NCI-H345 treated with DMSO at 0.1 percent for 48 hours (cell line): Measurements from ENCODE around the gene ARHGAP15.

Experiments
- DNase-seq: peaks from one replicate; lab custom pipeline; 2025; ENCODE audit not compliant: unreplicated experiment; lab: John Stamatoyannopoulos, UW

The ARHGAP15 gene

DNA sequence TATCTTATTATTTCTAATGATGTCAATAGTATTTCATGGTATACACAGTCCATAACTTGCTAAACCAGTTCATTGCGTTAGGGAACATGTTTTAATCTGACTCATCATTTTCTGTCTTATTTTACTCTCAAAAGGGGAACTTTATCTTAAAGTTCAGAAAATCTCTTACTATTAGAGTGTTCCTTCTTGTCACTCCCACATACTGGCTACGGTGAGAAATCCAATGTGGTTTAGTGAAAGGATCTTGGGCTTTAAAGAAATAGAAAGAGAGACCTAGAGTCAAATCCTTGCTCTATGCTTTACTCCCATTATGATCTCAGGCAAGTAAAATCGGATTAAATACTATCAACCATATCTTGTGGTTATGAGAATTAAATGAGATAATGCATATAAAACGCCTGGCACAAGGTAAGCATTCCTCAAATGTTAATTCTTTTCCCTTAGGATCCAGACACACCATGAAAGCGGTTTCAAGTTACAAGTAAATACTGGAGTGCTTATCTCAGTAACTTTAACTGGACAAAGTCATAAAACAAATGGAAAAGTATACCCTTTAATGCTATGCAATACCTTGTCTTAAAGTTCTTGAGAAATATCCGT is 576.0 kb downstream of the ARHGAP15 start:
- DNase-seq, result no peak

DNA sequence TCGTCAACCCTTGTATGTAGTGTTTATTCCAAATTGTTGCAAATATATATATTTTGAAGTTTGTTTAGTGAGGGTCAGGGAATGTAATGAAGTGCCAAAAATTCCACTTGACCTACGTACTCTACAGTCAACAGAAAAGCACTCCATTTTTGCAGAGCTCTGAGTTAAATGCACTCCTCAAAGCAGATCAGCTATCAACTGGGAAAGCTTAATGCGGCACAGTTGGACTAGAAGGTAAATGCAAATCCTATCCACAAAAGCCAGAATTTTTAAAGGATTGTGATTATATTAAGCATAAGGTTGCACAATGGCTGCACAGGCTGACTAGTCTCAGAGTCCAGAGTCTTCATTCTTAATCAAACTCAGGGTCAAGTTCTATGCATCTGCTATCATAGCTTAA is 577.1 kb downstream of the ARHGAP15 start:
- DNase-seq, result no peak

DNA sequence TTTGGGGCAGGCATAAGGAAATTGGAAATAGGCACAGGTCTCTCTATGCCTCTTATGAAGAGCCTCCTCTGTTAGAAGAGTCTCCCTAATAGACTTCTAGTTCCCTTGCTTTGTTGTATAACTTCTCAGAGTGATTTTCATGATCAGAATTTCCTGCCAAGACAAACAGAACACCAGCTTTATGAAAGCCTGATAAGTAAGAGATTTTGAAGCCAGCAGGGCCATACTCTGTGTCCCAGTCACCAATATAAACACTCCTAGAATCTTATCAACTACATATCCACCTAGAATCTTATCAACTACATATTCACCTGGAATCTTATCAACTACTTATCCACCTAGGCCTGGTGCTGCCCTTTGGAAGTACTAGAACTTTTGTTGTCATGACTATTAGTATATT is 579.5 kb downstream of the ARHGAP15 start:
- no peak for DNase-seq

DNA sequence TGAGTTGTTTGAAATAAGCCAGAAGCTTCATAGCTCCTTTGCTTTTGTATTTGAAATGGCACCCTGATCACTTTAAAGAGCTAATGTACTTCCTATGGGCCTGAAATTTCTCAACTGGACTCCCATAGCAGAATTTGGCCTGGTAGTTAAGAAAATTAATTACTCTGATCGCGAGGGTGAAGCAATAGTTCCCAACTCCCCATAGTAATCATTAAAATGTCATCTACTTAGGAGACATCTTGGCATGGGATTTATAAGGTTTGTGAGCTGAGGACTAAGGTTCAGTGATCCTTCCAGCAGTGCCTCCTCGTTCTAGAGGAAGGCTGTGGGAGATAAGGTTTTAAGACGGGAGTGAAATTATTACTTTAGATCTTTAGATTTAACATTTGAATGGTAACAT is 581.0 kb downstream of the ARHGAP15 start:
- no peak for DNase-seq

DNA sequence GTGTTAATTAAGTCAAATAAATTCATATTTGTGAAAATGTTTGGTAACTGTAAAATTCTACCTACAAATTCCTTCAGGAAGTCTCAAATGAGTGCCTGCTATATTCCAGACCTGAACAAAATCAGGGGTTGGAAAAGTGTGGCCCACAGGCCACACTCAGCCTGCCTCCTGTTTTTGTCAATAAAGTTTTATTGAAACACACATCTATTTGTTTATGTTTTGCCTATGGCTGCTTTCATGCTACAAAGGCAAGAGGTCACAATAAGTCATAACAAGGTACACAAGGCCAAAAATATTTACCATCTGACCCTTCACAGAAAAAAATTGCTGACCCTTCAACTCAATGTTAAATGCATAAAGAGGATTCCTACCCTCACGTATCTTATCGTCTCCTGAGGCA is 581.7 kb downstream of the ARHGAP15 start:
- DNase-seq, result no peak

DNA sequence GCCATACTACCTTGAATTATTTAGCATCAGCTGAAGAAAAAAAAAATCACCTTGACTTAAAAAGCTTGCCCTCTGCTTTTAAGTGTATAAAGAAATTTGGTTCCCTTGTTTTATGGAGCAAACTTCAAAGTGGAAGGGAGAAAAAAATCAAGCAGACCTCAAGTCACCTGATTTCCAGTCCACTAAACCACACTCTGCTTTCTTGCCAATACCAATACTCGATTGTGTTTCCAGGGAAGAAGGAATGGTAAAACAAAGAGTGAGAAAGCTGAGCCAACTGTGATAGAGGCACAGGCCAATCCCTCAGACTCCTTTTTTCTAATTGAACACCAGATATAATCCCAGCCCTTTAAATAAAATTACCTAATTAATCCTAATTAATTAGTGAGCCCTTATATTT is 587.3 kb downstream of the ARHGAP15 start:
- no peak for DNase-seq

DNA sequence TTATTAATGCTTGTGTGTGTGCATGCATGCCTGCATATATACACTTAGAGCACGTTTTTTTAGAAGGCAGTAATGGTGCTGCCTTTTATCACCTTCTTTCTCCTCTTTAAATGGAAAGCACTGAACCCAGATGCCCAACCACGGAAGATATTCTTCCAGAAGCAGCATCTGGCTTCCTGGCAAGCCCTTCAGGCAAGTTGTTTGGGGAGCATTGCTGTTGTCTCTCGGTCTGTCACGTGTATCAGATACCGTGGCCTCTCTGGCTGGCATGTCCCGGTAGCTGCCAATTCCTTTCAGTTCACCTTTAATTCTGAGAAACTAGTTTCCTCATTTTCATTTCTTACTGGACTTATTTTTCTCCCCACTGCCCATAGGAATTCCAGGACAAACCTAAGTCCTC is 587.8 kb downstream of the ARHGAP15 start:
- DNase-seq, result no peak

DNA sequence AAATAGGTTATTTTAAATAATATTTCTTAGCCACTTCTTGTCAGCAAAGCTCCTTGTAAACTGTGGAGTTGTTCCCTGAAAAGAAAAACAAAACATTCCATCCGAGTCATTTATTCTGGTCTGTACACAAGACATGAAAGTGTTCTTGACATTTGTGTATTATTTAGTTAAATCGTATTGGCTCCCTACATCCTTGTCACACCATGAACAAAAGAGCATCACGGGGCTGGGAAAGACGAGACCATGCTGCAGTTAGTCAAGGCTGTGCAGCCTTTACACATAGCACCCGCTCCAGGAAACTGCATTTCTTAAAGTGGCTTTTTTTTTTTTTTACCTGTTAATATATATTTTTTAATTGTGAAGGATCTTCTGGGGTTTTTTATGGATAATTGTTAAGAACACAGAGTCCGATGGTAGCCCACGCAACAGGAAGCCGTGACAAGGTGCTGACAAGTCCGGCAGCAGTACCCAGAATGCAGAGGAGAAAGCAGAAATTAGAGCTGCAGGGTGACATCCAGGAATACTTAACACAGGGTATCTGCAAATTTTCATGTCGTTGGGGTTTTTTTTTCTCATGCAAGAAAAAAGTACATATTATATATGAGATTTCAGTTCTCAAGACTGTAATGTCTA is 588.4 kb downstream of the ARHGAP15 start:
- no peak for DNase-seq

DNA sequence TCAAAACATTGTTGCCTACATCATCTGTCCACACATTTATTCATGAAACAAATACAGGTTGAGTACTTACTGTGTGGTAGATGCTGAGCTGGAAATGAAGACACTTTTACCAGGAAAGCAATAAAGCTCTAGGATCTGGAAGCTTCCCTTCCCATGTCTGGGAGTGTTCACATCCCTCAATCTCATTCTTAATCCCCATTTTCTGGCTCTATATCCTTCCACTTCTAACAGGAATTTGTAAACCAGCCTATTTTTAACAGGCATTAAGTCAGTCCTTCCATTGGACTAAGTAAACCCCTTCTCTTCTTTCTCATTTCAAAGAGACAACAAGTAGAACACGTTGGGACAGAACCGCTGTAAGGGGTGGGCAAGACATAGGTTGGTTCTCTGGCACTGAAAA is 589.5 kb downstream of the ARHGAP15 start:
- DNase-seq, result no peak

DNA sequence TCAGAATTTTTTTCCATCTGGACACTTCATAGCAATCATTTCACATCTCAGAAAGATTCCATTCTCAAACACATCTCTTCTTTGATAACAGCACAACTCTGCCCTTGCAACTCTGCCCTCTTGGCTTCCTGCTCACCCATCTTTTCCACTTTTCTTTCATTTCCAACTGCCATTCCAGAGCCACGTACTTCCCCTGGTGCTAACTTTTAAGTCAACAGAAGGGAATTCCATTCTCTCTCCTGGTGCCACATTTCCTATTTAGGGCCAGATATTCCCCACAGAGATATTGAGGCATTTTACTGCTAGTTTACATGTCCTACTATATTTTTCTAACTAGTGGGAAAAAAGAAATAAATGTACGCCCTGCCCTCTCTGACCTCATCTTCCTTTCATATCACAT is 590.2 kb downstream of the ARHGAP15 start:
- no peak for DNase-seq

DNA sequence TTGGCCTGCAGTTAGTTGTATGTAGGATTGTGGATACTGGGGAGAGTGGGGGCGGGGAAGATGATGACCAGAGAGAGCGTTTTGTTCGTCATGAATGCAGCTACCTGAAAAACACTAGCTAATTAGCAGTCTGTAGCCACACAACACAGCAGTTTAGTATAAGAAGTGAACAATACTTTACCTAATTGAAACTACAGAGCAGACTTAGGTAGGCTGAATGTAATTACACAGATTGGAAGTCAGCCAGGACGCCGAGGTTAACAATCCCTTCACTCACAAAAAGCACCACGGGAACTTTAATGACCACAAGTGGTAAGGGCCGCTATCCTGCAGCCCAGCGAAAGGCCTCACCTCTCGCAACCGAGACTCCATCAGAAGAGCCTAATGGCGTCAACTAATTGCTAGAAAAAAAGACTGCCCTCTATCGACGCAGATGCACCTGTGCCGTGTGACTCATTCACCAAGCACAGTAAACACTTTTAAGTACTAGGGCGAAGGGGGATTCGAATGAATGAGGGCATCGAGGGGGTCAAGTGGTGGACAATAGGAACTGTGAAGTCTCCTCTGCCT is 591.0 kb downstream of the ARHGAP15 start:
- no peak for DNase-seq

DNA sequence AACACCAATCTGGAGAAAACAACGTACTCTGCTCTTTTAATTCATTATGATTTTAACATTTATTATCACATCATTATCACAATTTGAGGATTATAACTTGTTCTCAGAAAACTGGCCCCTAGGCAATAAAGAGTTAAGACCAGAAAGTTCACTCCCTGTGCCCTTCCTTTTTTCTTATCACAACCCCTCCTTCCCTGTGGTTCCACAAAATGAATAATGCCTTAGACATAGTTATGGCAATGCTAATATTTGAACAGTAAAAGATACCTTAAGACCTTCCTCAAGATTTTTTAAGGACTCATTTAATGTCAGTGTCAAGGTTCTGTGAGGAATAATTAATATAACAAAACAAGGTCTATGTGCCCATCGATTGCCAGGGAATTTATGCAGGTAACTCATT is 596.2 kb downstream of the ARHGAP15 start:
- no peak for DNase-seq

DNA sequence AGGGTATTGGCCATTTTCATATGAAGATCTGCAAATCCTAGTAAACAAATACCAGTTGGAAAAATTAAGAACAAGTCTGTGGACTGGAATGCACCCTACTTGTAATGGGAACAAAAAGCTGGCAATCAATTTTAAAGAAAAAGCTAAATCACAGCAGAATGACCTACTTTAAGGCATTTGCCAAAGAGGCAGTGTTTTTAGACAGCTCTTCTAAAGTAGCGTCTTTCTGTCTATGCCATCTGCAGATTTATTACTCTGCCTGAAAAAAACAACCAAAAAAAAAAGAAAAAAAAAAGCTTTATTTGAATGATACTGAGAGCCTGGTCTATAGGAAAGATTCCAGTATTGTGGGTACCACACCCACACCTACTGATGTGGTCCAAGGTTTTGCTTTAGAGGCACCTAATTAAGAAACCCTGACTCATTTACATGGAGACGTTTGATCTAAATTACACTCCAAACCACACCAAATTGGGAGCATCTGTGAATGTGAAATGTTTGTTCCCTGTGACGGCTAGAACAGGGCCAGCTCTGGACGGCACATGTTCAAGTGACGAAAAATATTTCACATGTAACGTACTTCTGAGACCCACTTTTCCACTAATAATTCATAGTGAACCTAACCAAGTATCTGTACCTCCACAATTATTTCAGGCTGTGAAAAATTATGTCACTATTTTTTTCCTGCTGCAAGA is 597.1 kb downstream of the ARHGAP15 start:
- no peak for DNase-seq

DNA sequence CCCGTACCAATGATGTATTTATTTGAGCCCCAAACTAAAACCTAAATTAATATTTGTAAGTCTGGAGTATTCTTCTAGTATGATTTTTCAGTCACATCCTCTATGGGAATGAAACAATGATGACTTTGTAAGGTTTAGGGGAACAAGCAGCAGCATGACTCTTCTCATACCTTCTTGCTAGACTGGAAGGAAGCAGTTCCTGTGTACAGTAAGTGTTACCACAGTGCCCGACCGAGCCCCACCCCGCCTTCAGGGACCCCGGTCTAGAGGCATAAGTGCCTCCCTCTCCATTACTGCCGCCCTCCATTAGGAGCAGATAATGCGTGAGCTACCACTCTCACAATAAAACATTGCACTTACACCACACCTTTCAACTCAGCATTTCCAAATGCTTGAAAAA is 599.3 kb downstream of the ARHGAP15 start:
- DNase-seq, result no peak

DNA sequence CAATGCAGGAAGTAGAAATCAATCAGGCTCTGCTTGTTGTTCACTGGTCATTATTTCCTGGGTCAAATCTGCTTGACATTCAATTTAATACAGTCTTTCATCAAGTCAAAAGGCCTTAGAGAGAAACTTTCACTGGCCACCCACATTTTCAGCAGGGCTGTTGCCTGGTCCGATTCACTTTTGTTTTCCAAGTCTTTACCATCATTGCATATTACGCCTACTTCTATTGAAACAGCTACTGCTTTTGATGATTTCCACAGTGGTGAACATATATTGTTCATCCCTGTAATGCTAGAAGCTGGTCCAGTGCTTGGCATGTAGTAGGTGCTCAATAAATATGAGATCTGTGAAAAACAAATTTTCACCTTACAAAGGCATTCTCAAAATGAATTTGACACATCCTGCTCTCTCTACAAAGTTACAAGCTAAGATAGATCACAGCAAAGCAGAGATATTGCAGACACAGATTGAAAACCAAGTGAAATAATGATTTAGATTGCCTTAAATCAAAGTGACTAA is 600.1 kb downstream of the ARHGAP15 start:
- DNase-seq, result no peak

DNA sequence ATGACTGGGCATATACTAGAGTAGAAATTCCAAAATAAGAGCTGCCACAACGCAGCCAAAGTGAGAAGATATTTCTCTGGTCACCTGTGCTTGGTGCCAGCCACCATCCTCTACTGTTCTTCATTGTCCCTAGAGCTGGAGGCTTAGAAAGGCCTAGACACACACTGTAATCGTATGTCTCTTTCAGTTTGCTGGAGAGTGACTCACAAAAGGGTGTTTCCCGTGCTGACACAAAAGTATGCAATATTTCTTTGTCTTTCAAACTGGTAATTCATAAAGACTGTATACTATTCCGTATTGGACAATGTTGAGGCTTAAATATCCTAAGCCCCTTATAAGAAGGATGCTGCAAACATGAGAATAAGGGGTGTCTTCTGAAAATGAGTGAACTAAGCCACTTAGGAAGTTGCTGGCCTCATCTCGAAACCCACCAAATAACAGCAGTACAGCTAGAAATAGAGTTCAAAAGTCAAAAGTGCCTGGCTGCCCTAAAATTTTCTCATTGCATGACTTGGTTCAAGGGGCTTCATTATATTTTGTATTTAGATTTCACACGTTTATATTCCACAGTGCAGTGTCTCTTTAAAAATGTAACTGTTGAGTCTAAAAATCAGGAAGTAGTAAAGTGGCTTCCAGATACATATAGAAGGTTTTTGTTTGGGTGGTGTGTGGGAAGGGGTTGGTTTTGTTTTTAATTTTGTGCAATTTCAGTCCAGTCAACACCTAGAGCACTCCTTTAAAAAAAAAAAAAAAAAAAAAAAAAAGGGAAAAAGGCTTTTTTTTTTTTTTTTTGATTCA is 601.1 kb downstream of the ARHGAP15 start:
- no peak for DNase-seq

DNA sequence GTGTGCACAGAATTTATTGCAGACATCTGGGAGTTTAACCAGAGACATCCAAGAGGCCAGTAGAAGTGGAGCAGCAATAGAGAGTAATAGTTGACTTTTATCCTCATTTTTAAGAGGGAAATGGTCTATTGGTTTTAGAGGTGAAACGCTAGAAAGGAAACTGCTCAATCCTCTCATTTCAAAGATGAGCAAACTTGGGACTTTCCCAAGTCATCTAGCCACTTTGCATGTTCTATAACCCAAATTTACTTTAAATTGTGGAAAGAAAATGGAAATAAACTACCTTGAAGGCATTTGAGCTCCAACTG is 601.7 kb downstream of the ARHGAP15 start:
- no peak for DNase-seq

DNA sequence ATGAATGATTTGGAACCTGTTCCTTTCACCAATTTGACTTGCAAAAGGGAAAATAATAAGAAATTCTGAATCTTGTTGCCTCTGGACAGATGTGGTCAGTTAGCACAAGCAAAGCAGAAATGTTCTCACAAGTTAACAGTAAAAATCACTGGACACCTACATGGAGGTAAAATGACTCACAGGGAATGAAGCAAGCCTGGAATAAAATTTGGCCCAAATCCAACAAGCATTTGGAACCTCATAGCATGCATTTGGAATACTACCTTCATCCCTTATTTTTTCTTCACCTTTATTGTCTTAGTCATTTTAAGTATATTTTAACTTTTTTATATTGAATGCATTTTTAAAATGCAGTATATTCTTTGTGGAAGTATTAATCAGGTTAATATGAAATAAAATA is 602.9 kb downstream of the ARHGAP15 start:
- DNase-seq, result no peak

DNA sequence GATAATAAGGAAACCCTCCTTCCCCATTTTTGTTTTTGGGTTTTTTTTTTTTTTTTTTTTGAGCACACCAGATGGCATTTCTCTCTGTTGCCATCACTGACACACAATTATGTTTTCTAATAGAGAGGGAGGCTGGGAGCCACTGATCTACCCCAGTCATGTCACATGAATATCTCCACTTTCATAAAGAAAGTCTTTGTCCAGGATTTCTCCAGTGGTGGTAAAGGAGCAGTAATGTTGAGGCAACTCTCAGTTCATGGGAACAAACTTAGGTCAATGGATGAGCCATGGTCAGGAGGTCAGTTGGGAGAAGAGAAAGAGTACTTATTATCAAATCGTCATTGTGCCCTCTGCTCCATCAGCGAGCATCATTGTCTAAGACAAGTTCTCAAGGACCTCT is 603.7 kb downstream of the ARHGAP15 start:
- no peak for DNase-seq

DNA sequence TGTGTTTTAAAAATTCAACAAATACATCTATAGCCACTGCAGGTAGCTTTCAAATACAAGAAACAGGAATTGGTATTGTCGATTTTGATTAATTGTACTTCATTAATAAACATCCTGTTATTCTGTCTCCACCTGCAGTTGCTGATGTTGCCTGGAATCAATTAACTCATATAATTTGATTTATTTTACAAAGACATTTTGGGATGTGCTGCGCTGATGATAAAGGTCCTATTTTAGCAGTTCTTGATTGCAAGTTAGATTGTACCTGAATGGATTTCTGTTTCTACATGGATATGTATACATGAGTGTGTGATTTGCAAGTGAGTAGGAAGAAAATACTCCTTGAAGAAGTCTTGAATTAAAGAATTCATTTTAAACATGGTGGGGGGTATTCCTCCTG is 605.3 kb downstream of the ARHGAP15 start:
- DNase-seq, result no peak

DNA sequence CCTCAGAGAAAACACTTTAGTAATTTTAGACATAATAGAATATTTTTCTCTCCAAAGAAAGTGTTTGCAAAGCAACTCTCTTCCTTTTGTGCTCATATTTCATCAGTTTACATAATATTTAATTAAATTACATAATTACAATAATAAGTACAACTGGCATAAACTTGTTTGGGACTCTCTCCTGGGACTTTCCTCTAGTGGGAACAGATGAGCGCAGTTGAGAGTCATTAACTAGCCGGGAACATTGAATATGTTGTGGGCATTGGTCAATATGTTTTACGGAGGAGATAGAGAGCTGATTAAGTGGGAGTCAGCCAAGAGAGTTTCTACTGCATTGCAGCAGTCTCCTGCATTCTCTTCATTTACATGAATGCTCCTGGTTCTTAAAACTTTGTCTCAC is 607.7 kb downstream of the ARHGAP15 start:
- DNase-seq, result no peak

DNA sequence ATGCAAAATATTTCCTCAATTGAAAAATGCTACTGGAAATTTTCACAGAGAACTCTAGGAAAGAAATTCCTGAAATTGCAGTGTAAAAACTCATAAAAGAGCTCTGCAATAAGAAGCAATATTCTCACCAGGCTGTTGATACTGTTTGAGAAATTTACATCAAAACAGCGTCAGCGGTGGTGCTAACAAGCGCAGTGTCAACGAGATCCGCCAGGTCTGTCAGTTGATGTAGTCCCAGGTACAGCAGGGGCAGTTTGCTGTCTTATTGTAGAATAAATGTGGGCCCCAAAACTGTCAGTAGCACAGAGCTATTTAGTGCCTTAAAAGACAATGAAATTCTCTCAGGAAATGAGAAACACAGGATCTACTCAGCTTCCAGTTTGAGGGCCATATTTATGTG is 611.2 kb downstream of the ARHGAP15 start:
- no peak for DNase-seq
